NCI-H524 (cell line): ENCODE results near the gene PNPLA2.

Experiments
- DNase-seq, 2 experiments: peaks; one replicate each; lab custom pipeline; 2025; lab: John Stamatoyannopoulos, UW

PNPLA2 gene

DNA sequence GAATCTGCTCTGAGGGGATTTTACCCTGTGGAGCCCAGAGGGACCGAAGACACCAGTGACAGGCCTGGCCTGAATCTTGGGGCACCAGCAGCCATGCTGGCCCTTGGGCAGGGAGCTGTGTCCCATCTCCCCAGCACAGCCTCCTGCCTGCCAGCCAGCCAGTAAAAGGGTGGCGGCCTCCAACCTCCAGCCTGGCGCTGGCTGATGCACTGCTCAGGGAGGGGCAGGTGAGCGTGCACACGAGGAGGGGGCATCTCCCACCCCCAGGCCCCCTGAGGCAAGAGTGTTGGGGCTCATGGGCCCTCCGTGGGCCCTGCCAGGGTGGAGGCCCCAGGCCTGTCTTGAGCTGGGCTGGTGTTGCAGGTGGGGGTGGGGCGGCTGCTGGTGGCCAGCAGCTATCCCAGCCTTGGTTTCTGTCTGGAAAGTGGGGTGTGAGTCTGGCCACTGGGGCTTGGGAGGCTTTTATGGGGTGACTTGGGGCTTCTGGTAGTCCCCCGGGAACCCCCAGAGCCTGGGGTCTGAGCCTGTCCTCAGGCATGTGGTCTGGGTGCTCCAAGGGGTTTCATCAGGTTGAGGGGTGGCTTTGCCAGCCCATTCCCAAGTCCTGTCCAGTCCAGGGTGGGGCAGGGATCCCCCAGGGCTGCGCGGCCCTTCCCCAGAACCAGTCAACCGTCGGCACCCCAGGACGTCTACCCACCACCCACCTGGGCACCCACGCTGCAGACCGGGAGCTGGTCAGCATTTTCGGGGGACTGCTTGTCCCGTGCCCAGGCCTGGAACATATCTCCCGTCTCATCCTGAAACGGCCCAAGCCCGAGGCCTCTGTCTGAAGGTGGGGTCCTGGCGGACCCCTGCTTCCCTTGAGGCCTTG, 41.8 kb downstream of the PNPLA2 start:
- no peak for DNase-seq

DNA sequence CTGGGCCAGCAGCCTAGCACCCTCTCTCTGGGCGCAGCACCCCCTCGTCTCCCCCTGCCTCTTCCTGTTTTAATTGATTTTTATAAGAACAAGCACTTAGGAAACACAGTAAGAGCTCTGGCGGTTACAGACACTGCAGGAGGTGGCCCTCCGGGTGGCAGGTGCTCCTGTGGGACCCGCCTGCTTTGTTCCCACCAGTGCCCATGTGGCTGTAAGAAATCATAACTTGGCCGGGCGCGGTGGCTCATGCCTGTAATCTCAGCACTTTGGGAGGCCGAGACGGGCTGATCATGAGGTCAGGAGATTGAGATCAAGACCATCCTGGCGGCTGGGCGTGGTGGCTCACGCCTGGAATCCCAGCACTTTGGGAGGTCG, 42.4 kb downstream of the PNPLA2 start:
- DNase-seq: no peak

DNA sequence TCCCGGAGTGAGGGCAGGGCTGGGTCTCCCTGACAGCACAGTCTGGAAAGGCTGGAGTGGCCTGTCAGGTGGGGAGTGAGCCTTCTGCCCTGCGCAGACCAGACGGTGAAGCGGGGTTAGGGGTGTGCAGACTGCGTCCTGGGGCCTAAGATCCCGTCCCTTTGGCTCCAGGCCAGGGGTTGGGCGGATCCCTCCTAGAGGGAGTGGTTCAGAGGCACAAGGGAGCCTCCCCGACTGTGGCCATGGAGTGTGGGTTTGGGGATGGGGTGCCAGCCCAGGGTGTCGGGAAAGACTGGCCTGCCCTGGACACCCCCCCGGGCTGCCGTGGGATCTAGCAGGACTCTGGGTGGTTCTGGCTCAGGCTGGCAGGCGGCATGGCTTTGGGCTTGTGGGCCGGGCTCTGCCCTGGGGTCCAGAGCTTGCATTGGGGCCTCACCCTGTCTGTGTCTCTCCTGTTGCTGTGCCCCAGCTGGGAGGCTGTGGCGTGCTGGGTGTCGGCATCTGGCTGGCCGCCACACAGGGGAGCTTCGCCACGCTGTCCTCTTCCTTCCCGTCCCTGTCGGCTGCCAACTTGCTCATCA, 43.5 kb downstream of the PNPLA2 start:
- peak; percentile 71 to 90 for DNase-seq

DNA sequence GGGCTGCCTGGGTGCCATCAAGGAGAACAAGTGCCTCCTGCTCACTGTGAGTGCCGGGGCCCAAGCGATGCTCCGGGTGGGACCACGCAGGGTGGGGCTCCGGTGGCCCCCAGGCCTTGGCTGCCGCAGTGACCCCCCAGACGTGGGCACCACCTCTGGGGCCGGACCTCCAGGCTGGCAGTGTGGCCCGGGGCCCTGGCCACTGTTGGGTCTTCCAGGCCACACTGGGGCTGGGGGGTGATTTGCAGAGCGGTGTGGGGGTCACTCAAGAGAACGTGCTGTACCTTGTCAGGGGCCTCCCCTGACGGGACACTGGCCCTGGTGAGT, 43.9 kb downstream of the PNPLA2 start:
- DNase-seq: no peak

DNA sequence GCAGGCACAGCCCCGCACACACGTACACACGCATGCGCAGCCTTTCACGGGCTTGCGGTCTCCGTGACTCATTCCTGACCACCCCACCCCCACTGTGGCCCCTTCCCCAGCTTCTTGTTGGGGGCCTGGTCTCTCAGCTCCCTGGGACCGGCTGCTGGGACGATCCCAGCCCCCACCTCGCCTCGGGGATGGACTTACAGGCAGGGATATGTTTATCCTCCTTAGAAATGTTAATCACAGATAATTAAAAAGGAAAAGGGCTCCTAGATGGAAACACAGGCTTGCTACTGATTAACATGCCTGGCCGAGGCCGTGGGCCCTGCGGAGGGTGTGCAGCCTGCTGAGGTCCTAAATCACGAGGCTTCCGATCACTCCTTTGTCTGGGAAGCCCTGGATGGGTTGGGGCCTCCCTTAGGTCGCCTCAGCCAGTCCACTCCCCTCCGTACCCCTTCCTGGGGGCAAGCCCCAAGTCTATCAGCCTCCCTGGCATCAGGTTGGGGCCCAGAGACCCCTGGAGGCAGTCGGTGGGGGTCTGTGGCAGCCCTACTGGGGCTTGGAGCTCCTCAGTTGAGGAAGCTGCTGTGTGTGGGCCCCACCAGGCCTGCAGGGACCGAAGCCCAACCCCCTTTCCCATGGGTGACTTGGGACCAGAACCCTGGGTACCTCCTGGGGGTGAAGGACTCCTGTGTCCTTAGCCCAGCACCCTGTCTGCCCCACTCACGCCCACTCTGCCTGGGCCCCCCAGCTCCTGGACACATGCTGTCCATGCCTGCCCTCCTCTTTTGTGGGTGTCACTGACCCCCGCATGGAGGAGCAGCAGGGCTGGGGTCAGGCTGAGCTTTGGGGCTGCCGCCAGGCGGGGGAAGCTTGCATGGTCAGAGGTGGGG, 44.6 kb downstream of the PNPLA2 start:
- no peak for DNase-seq

DNA sequence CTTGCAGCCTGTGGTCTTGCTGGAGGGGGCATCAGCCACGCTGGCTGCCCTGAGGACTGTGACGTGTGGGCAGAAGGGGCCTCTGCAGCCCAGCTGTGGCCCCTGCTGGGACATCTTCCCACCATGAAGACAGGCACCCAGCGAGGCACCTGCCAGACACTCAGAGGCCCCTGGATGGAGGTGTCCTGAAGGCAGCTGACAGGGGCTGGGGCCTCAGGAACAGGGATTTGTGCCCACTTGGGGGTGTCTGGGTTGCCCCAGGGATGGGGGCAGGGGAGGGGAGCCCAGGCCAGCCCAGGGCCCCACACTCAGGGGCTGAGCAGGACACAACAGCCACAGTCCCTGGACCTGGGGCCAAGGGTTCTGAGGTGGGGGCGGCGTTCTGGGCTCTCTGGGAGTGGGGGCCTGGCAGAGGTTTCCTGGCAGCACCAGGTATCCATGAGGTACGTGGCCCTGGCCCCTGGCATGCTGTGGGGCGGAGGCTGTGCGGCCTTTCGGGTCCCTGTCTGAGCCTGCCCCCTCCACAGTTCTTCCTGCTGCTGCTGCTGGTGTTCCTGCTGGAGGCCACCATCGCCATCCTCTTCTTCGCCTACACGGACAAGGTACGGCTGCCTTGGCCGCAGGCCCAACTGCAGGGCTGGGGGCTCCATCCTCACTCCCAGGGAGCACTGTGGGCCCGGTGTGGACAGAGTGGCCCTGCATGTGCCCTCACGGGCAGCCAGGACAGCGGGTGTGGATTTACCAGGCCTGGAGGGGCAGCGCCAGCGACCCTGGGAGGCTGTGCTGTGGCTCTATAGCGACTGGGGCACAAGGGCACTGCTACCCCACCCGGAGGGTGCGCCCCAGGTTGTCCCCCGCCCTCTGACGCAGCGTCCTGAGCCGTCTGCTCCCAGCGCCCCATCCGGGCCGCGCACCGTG, 45.5 kb downstream of the PNPLA2 start:
- no peak for DNase-seq

DNA sequence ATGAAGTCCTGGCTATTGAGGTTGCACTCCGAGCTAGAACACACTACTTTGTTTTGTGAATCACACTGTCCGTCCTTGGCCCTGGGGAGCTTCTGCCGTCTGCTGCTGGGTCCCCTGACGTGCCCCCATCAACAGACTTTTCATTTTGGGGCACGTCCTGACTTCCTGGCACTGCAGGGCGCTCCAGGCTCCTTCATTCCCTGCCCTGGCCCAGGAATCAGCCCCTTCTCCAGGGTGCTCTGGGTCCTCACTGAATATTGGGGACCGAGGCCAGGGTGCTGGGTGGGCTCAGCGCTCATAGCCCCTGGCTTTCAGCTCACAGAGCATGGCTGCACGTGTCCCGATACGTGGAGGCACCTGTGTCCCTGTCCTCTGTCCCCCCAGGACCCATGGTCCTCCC, 46.2 kb downstream of the PNPLA2 start:
- no peak for DNase-seq

DNA sequence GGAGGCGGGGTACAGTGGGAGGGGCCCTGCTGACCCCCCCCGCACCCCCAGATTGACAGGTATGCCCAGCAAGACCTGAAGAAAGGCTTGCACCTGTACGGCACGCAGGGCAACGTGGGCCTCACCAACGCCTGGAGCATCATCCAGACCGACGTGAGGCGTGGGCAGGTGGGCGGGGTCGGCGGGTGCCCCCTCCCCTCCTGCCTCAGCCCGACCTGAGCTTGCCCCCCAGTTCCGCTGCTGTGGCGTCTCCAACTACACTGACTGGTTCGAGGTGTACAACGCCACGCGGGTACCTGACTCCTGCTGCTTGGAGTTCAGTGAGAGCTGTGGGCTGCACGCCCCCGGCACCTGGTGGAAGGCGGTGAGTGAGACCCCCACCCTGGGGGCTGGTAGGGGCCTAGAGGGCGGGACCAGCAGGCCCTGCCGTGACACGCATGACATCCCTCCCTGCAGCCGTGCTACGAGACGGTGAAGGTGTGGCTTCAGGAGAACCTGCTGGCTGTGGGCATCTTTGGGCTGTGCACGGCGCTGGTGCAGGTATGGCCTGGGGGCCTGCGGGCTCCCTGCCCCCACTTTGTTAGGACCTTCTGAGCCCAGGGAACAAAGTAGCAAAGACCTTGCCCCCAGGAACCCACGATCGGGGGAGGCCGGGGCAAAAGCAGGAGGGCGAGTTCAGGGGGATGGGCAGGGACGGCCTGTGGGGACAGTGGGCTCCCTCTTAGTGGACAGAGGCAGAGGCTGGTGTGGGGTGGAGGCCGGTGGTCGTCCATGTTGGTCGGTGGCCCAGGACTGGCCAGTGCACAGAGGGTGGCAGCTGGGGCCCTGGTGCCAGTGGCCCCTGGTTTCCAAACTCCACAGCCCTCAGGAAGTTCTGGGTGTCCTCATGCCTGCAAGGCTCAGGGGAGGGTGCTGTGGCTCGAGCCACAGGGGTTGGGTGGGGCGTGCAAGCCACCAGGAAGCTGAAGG, 47.0 kb downstream of the PNPLA2 start:
- no peak for DNase-seq

DNA sequence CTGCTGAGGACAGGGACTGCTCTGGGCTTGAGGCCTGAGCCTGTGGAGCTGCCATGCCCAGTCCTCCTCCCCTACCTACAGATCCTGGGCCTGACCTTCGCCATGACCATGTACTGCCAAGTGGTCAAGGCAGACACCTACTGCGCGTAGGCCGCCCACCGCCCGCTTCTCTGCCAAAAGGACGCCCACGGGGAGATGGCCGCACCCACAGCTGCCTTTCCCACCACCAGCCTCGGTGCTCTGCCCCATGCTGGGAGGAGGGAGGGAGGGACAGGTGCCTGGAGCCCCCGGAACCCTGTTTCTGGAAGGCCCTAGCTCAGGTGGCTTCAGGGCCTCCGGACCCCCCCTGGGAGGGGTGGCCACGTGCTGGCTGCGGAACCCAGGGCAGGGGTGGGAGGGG, 47.8 kb downstream of the PNPLA2 start:
- no peak for DNase-seq

DNA sequence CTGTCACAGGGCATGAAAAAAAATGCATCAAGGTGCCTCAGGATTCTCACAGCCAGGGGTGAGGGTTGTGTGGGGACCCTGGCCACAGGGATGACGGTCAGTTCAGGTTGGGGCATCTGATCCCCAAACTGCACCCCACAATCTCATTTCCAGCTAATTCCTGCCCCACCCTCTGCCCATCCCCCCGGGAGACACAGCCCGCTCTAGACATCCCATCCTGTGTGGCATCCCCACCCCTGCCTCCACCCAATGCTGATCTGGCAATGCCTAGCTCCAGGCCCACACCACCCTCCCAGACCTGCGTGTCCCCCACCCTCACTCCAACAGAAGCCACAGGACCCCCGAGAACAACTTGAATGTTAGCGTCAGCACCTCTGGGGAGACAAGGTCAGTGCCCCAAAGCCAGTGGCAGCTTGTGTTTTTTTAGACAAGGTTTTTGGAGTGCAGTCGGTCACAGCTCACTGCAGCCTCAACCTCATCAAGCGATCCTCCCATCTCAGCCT, 49.2 kb downstream of the PNPLA2 start:
- DNase-seq: no peak

DNA sequence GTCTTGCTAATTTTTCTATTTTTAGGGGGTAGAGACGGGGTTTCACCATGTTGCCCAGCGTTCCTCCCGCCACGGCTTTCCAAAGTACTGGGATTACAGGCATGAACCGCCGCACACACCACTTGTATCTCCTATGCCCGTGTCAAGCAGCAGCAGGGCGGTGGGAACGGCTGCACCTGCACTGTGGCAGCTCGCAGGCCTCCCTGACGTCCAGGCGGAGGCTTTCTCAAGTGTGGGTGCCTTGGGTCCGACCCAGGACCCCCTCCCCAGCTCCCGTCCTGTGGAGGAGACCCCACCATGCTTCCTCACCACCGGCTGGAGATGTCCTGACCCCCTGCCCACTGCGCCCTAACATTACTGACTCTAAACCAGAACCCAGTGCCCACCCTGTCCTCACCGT, 49.7 kb downstream of the PNPLA2 start:
- no peak for DNase-seq

DNA sequence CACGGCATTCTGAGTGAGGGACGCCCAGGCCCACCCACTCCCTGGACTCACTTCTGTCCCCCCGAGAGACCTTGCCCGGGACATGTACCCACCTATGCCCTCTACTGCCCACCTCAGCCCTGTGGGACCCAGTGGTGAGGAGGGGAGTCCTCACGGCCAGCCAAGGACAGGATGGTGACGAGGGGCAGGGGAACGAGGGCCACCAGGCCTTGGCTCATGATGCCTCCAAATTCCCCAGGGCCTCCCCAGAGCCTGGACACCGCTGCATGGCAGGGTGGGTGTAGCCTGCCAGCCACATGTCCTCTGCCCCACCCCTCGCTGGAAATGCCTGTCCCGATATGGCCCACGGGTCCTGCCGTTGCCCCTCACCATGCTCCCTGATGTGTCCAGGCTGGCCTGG, 50.1 kb downstream of the PNPLA2 start:
- no peak for DNase-seq

DNA sequence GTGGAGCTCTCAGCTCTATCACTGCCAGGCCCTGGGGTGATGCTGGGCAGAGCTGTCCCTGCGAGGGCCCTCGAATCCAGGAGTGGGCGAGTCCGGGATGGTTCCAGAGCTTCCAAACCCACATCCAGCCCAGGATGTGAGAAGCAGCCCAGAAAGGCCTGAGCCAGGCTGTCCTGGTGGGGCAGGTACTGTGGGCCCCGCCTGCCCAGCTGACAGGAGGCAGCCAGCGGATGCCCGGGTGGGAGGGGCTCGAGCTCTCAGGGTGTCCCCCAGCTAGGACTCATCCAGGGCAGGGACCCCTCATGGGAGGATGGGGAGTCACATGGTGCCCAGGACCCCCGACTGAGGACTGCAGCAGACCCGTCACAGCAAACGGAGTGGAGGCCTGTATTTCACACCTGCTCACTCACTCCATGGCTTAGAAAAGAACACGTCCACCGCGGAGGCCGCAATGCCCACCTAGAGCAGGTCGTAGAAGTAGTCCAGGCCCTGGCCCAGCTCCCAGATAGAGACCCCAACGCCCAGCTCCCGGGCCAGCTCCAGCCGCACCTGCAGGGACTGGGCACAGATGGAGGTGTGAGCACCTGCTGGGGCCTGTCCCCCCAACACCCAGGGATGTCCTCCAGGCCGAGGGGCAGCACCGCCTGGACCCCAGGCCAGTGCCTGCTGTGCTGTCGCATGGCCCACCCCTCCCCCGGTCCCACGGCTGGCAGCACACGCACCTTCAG, 50.8 kb downstream of the PNPLA2 start:
- no peak for DNase-seq

DNA sequence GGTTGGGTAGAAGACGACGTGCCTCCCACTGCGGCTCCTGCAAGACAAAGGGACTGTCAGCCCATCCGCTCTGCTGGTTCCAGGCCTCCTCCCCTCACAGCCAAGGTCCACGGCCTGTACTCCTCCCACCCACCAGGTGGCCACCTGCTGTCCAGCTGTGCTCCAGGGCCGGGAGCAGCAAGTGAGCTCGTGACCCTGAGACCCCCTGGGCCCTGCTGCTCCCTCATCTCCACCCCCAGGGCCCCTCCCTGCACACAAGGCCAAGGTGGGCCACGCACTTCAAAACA, 51.4 kb downstream of the PNPLA2 start:
- no peak for DNase-seq

DNA sequence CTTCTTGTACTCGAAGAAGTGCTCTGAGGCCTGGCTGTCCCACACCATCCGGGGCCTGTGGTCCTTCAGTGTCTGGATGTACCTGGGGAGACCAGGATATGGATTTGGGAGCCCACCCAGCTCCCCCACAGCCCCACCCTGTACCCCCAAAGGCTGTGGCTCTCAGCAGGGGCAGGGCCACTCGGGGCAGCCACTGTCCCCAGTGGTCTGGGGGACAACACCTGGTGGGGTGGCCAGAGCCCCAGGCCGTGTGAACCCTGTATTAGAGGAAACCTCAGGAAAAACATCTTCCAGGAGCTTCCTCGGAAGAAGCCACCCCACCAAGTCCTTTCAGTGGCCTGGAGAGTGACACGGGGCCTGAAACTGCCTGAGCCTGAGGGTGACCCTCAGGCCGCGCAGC, 51.7 kb downstream of the PNPLA2 start:
- DNase-seq: no peak

DNA sequence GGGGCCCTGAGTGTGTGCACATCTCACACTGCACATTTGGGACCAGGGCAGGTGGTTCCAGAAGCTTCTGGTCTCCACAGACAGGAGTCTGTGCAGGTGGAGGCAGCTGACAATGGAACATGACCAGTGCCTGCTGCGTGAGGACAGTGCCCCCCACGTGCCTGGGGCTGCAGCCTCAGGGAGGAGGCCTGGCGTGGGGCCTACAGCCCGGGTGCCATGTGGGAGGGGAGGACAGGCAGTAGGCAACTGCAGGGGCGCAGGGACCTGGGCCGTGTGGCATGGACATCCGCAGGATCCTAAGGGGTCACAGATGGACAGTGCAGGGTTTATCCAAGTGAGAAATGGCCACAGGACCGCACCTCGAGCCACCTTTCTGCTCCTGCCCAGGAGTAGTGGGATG, 52.8 kb downstream of the PNPLA2 start:
- DNase-seq: no peak

DNA sequence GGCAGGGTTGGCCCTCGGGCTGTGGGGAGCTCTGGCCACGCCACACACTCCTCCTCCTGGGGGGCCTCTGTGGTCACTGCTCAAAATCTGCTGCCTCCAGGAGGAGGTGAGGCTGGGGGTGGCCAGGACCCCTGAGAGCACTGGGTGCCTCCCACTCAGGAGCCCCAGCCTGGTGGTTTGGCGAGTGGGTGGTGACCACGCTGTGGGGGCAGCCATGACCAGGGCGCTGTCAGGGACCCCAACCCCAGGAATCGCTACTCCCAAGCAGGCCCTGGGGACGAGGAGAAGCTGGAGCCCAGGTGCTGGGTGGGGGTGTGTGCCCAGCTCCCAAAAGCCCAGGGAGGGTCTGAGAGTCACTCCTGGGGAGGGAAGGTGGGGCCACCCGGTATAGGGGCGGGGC, 54.1 kb downstream of the PNPLA2 start:
- DNase-seq: no peak

DNA sequence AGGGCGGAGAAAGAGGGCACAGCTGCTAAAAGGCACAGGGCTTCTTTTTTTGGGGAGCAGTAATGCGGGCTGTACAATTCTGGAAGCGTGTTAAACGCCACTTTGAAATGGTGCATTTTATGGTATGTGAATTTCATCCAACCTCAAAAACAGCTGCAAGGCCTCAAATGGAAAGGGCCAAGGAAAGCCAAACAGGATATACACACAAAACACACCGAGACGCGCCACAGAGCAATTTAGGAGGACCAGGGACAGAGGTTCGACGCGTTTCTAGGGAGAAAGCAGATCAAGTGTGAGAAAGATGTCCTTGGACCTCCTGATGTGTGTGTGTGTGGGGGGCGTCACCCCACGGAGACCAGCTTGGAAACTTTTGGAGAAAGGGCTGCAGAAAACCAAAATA, 55.0 kb downstream of the PNPLA2 start:
- DNase-seq: no peak
